ENCODE data around the gene AGAP1. TPM values are rescaled to one million over a fixed set of nuclear protein-coding genes. Genes with fewer than 3 reads are reported as not detected.

Gene AGAP1
- total and polyA plus RNA-seq, 2 donors from 2014 or later: 8.1 to 44.5 TPM

DNA sequence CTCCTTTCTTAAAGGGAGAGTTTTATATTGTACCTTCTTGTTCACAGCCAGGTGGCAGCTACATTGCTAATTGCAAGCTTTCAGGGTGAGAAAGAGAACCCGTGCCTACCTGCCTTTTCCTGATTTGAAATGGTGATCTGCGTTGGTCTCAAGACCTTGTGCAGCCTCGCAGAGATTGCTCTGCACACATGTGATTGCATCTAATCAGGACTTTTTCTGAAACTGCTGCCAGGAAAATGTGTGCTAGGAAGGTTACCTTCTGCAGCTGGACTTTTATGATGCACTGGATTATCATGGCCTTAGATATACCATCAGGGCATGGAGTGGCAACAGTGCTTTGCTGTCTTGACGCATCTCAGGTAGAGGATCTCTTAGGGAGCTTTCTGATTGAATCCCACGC is 45.1 kb downstream of the AGAP1 start:
- TF ChIP-seq, protein P1, sequence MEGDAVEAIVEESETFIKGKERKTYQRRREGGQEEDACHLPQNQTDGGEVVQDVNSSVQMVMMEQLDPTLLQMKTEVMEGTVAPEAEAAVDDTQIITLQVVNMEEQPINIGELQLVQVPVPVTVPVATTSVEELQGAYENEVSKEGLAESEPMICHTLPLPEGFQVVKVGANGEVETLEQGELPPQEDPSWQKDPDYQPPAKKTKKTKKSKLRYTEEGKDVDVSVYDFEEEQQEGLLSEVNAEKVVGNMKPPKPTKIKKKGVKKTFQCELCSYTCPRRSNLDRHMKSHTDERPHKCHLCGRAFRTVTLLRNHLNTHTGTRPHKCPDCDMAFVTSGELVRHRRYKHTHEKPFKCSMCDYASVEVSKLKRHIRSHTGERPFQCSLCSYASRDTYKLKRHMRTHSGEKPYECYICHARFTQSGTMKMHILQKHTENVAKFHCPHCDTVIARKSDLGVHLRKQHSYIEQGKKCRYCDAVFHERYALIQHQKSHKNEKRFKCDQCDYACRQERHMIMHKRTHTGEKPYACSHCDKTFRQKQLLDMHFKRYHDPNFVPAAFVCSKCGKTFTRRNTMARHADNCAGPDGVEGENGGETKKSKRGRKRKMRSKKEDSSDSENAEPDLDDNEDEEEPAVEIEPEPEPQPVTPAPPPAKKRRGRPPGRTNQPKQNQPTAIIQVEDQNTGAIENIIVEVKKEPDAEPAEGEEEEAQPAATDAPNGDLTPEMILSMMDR (IDR thresholded peaks at IDR 0.05; ENCODE audit: borderline replicate concordance, extremely low read depth, insufficient read depth): no peak
- intact Hi-C loops (cut with DNase I): no loop called here
- peaks cover 0 to 23% (median 13%) of the 10 kb centered on the region in 3 donors for H3K4me1 ChIP-seq (ENCODE audit: control insufficient read depth in 2 of 3, insufficient read depth in 2 of 3, low read depth in 1 of 3, low read length in 3 of 3)
- H3K9me3 ChIP-seq (ENCODE audit: control insufficient read depth in 2 of 3, insufficient read depth in 1 of 3, low read length in 3 of 3): no peaks in the 10 kb centered on the region
- DNase-seq (peak in 1 of 5 donors; percentile 12), FAIRE-seq (no peak)
- H3K9ac ChIP-seq (ENCODE audit: low read length in 3 of 3): no peak overlapping the region
- H3K27me3 ChIP-seq (ENCODE audit: control insufficient read depth, insufficient read depth, low read length): no peaks in the 10 kb centered on the region
- no peak overlapping the region for H3K27ac ChIP-seq (ENCODE audit: low read depth in 2 of 2, low read length in 2 of 2)
- H3K4me3 ChIP-seq (ENCODE audit: low read length in 3 of 3): no peak overlapping the region
- H3K36me3 ChIP-seq (ENCODE audit: control insufficient read depth in 2 of 3, insufficient read depth in 3 of 3, low read length in 3 of 3): no peaks in the 10 kb centered on the region

DNA sequence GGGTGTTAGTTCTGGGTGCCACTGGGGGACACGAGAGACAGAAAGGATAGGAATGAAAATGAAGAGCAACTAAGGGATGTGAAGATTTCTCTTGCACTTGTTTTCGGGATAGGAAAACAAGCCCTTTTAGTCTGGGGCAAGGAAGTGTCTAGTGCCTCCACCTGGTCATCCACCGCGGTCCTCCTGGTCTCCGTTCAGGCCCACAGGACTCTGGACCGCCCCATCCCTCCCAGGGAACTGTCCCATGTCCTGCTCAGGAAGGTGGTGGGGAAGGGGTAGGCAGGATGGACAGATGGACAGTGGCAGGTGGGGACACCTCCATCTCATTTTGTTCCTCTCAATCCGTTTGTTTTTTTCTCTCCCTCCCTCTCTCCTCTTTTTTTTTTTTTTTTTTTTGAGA is 45.9 kb downstream of the AGAP1 start:
- Histone ChIP-seq H3K4me3 (ENCODE audit: low read length in 3 of 3) (no peak overlapping the region), H3K27ac (ENCODE audit: low read depth in 2 of 2, low read length in 2 of 2) (no peak overlapping the region), H3K9me3 (ENCODE audit: control insufficient read depth in 2 of 3, insufficient read depth in 1 of 3, low read length in 3 of 3) (no peaks in the 10 kb centered on the region), H3K9ac (ENCODE audit: low read length in 3 of 3) (no peak overlapping the region), H3K36me3 (ENCODE audit: control insufficient read depth in 2 of 3, insufficient read depth in 3 of 3, low read length in 3 of 3) (no peaks in the 10 kb centered on the region), H3K4me1 (ENCODE audit: control insufficient read depth in 2 of 3, insufficient read depth in 2 of 3, low read depth in 1 of 3, low read length in 3 of 3) (peaks cover 0 to 16% (median 13%) of the 10 kb centered on the region in 3 donors), H3K27me3 (ENCODE audit: control insufficient read depth, insufficient read depth, low read length) (no peaks in the 10 kb centered on the region)
- FAIRE-seq (no peak), DNase-seq (peak in 2 of 5 donors; percentile 19 to 47)
- intact Hi-C loops (cut with DNase I): no loop called here
- TF ChIP-seq, protein P1 (IDR thresholded peaks at IDR 0.05; ENCODE audit: borderline replicate concordance, extremely low read depth, insufficient read depth): no peak

DNA sequence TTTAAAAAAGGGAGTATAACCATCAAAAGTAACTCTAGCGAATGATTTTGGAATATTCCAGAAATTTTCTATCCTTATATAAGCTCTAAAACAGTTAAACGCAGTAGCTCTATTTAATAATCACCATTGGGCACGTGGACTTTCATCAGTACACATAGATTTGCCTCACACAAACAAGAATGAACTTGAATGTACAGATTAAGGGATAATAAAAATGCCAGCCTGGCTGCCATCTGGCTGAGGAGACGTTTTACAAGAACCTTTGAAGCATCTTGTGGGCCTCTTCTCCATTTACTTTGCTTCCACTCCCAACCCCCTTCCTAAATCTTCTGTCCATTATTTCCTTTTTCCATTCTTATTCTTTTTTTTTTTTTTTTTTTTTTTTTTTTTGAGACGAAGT is 47.2 kb downstream of the AGAP1 start:
- Histone ChIP-seq H3K27me3 (ENCODE audit: control insufficient read depth, insufficient read depth, low read length) (no peaks in the 10 kb centered on the region), H3K4me1 (ENCODE audit: control insufficient read depth in 2 of 3, insufficient read depth in 2 of 3, low read depth in 1 of 3, low read length in 3 of 3) (peaks cover 0 to 21% (median 19%) of the 10 kb centered on the region in 3 donors), H3K4me3 (ENCODE audit: low read length in 3 of 3) (no peak overlapping the region), H3K9me3 (ENCODE audit: control insufficient read depth in 2 of 3, insufficient read depth in 1 of 3, low read length in 3 of 3) (no peaks in the 10 kb centered on the region), H3K36me3 (ENCODE audit: control insufficient read depth in 2 of 3, insufficient read depth in 3 of 3, low read length in 3 of 3) (no peaks in the 10 kb centered on the region), H3K9ac (ENCODE audit: low read length in 3 of 3) (no peak overlapping the region), H3K27ac (ENCODE audit: low read depth in 2 of 2, low read length in 2 of 2) (no peak overlapping the region)
- intact Hi-C loops (cut with DNase I): no loop called here
- TF ChIP-seq, protein P1 (IDR thresholded peaks at IDR 0.05; ENCODE audit: borderline replicate concordance, extremely low read depth, insufficient read depth): no peak
- no peak for DNase-seq
- no peak for FAIRE-seq

All from kidney (tissue), 14 donors.